Cardiac muscle cell (in vitro differentiated cells and primary cell): ENCODE measurements around the gene KMO. TPM values are rescaled to one million over a fixed set of nuclear protein-coding genes. Genes with fewer than 3 reads are reported as not detected.

Source experiments
- DNase-seq, 2 donors: peaks; one replicate each; pipeline versions ENCODE4 v3.0.0 to v3.0.0-alpha.2; 2010 to 2017; ENCODE audit warnings: low read depth in 1 of 2, low spot score in 1 of 2
- H3K27ac ChIP-seq: fragments of 200-600 bp; sonication (generic); 2 replicates; pipeline ENCODE4 v1.5.1; 2016
- H3K27me3 ChIP-seq: fragments of 200-600 bp; sonication (generic); 2 replicates; pipeline ENCODE4 v1.6.0; 2016; ENCODE audit warnings: control low read depth
- H3K36me3 ChIP-seq: fragments of 200-600 bp; sonication (generic); 2 replicates; pipeline ENCODE4 v1.5.1; 2016; ENCODE audit warnings: control low read depth
- H3K4me1 ChIP-seq: fragments of 200-600 bp; sonication (generic); 2 replicates; pipeline ENCODE4 v1.8.1; 2017; ENCODE audit warnings: low read depth, mild to moderate bottlenecking, mixed run types
- H3K4me3 ChIP-seq: fragments of 200-600 bp; sonication (generic); 2 replicates; pipeline ENCODE4 v1.5.1; 2016; ENCODE audit warnings: mild to moderate bottlenecking
- H3K9me3 ChIP-seq: fragments of 200-600 bp; sonication (generic); 2 replicates; pipeline ENCODE4 v1.5.1; 2017; ENCODE audit warnings: low read depth, mild to moderate bottlenecking, control low read depth
- polyA plus RNA-seq: library from polyadenylated mRNA; unstranded; fragments of >200 nt; fragmentation: Nextera tagmentation; extraction: Ambion mirVana; gene quantifications from 2 replicates; pipeline ENCODE4 v1.2.1, GENCODE V29; 2016
- total RNA-seq: library from RNA; depleted of rRNA; stranded (reverse); fragments of >200 nt; gene quantifications from 2 replicates; pipeline ENCODE4 v1.2.3, GENCODE V29; 2016
- TF ChIP-seq, protein P1 (sequence below): IDR thresholded peaks from 2 replicates; pipeline ENCODE4 v1.5.1; 2012; ENCODE audit warnings: low read depth, mild to moderate bottlenecking, low read length

Gene KMO
- total and polyA plus RNA-seq, 2 experiments from 2014 or later = not detected

GRCh38 chr1:241611063-241611462, 78.9 kb downstream of the KMO start:
- Histone ChIP-seq H3K4me1 (no peaks in the 10 kb centered on the region), H3K27me3 (no peaks in the 10 kb centered on the region), H3K4me3 (no peak overlapping the region), H3K27ac (no peak overlapping the region), H3K36me3 (no peaks in the 10 kb centered on the region), H3K9me3 (no peaks in the 10 kb centered on the region)
- DNase-seq = peak; percentile 63 to 75
- TF ChIP-seq, protein P1, sequence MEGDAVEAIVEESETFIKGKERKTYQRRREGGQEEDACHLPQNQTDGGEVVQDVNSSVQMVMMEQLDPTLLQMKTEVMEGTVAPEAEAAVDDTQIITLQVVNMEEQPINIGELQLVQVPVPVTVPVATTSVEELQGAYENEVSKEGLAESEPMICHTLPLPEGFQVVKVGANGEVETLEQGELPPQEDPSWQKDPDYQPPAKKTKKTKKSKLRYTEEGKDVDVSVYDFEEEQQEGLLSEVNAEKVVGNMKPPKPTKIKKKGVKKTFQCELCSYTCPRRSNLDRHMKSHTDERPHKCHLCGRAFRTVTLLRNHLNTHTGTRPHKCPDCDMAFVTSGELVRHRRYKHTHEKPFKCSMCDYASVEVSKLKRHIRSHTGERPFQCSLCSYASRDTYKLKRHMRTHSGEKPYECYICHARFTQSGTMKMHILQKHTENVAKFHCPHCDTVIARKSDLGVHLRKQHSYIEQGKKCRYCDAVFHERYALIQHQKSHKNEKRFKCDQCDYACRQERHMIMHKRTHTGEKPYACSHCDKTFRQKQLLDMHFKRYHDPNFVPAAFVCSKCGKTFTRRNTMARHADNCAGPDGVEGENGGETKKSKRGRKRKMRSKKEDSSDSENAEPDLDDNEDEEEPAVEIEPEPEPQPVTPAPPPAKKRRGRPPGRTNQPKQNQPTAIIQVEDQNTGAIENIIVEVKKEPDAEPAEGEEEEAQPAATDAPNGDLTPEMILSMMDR = peak; percentile 55

GRCh38 chr1:241611736-241612135, 79.6 kb downstream of the KMO start:
- H3K36me3 ChIP-seq = no peaks in the 10 kb centered on the region
- H3K4me3 ChIP-seq = no peak overlapping the region
- H3K4me1 ChIP-seq = no peaks in the 10 kb centered on the region
- no peak for DNase-seq
- TF ChIP-seq, protein P1 = no peak
- no peaks in the 10 kb centered on the region for H3K9me3 ChIP-seq
- H3K27me3 ChIP-seq = no peaks in the 10 kb centered on the region
- no peak overlapping the region for H3K27ac ChIP-seq

DNA sequence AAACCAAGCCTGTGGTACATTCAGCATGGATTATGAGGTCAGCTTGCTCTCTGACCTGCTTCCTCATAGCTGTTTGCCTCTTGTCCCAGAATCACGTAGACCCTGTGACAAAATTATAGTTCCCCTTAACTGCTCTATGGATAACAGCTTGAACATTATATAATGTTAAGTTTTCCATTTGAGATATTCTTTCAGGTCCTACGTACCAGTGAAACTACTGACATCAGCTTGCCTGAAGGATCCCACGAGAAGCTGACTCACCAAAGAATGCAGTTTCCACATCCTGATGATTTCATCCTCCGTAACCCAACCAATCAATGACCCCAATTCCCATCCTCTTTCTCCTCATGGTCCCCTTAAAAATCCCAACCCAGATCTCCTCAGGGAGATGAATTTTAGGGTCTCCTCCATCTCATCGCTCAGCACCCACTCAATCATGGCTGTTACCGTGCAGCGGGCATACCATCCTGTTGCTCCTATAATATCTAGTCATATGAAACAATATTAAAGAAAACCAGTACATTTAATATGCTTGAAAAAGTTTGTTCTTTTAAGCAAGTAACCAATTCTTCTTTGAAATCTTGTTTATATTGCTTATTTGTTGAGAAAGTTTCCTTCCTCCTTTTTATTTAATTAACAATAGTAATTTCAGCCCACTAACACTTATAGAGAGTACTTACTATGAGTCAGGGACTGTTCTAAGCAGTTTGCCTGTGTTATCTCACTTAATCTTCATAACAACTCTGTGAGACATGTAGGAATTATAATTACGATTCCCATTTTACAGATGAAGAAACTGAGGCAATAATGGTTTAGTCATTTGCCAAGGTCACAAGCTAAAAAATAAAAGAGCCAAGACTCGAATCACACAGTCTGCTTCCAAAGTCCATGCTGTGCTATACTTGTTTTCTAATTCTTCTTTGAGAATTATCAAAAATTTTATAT, 80.6 kb downstream of the KMO start:
- DNase-seq = peak in 1 of 2 donors; percentile 85
- Histone ChIP-seq H3K9me3 (no peaks in the 10 kb centered on the region), H3K27me3 (no peaks in the 10 kb centered on the region), H3K4me3 (no peak overlapping the region), H3K36me3 (no peaks in the 10 kb centered on the region), H3K27ac (no peak overlapping the region), H3K4me1 (no peaks in the 10 kb centered on the region)
- TF ChIP-seq, protein P1 = no peak

DNA sequence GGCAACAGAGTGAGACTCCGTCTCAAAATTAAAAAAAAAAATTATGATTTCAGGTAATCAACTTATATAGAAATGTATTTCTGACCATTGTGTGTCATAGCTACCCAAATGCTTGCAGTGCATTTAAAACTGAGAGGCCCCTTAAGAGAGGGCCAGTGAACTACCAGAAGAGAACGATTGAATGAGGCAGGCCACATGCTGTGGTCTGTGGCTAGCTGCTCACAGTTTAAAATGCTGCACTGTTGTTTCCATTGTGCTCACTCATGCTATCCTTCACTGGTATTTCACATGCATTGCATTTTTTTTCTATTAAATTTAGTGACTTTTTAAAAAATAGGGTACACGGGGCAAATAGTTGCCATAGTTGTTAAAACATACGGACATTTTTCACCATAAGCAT, 82.0 kb downstream of the KMO start:
- Histone ChIP-seq H3K4me1 (no peaks in the 10 kb centered on the region), H3K36me3 (no peaks in the 10 kb centered on the region), H3K4me3 (no peak overlapping the region), H3K9me3 (no peaks in the 10 kb centered on the region), H3K27ac (no peak overlapping the region), H3K27me3 (no peaks in the 10 kb centered on the region)
- TF ChIP-seq, protein P1 = no peak
- no peak for DNase-seq

DNA sequence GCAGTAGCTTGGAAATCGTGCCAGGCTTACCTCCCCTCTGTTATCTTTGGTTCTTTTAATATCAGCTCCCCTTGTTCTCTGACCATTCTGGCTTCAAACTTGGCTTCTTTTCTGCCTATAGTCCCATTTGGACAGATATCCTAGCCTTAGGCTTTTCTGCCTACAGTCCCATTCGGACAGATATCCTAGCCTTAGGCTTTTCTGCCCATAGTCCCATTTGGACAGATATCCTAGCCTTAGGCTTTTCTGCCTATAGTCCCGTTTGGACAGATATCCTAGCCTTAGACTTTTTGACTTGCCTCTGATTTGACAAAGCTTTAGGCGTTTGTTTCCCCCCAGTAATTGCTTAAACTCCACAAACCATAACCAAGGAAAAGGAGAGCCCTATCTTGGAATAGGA, 82.4 kb downstream of the KMO start:
- H3K36me3 ChIP-seq = no peaks in the 10 kb centered on the region
- no peaks in the 10 kb centered on the region for H3K27me3 ChIP-seq
- TF ChIP-seq, protein P1 = no peak
- no peak for DNase-seq
- no peaks in the 10 kb centered on the region for H3K4me1 ChIP-seq
- H3K4me3 ChIP-seq = no peak overlapping the region
- H3K9me3 ChIP-seq = no peaks in the 10 kb centered on the region
- H3K27ac ChIP-seq = no peak overlapping the region
